ENCODE results near the gene PRKACG.

PRKACG gene

GRCh38 chr9:68980341-68980914 lies 33.5 kb downstream of the PRKACG start:
- DNase-seq, result no peak

DNA sequence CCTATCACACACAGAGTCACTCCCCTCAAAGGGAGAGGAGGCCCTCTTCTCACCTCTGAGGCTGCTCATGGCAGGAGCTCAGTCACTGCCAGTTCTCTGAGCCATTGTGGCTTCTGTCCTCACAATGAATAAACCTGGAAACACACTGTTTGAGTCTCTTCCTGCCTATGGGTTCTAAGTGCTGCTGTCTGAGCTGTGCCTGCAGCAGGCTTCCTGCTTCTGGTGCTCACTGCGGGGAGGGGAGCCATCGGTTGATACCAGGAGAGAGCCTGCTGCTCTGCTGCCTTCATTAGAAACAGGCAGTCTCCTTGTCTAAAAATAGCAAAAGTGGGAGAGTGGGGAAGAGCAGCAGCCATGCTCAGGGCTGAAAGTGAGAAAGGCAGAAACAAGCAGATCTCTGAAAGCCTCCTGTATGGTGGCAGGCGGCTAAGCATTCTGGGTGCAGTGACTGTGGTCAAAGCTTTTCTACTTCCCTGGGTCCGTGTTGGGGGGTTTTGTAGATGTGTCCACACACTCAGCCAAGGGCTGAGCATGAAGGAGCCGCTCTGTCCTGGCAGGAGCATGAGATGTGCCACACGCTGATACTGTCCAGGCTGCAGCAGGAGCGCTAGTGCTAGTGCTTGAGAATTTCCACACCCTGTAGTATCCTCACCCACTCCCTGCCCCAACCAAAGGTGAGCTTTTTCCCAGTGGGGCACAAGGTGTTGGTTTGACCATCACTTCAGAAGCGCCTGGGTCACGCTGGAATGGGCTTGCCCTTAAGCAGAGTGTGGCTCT lies 34.2 kb downstream of the PRKACG start:
- DNase-seq, result no peak

- no peak for DNase-seq
Observed at GRCh38 chr9:68978501-68978900, 35.4 kb downstream of the PRKACG start.

DNA sequence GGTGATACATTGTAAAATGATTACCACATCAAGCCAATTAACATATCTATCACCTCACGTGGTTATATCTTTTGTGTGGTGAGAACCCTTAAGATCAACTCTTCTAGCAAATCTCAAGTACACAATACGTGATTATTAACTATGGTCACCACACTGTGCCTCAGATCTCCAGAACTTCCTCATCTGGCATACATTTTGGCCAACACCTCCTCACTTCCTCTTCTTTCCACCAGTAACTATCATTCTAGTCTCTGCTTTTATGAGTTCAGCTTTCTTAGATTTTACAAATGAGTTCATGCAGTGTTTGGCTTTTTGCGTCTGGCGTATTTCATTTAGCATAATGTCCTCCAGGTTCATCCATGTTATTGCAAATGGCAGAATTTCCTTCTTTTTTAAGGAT lies 35.8 kb downstream of the PRKACG start:
- no peak for DNase-seq

- no peak for DNase-seq
Observed at GRCh38 chr9:68975365-68976043, 38.4 kb downstream of the PRKACG start.

GRCh38 chr9:68974901-68975300 lies 39.0 kb downstream of the PRKACG start:
- DNase-seq, result no peak

DNA sequence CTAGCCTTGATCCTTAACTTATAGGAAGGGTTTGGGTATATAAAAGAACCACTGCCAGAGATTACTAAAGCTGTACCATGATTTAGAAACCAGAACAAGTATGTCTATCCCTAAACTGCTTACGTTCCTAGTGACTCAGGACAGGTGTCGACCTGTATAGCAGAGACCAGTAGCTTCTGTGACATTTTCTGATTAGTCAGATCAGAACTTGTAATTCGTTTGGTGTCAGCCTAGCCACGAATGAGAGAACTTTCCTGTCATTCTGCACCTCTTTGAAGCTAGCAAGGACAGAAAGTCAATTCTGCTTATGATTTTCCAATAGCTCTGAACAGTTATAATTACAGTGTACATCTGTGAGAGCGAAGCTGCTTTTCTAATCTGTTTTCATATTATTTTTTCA lies 39.5 kb downstream of the PRKACG start:
- no peak for DNase-seq

GRCh38 chr9:68973619-68974018 lies 40.3 kb downstream of the PRKACG start:
- no peak for DNase-seq

- DNase-seq, result no peak
Observed at GRCh38 chr9:68970151-68970550, 43.8 kb downstream of the PRKACG start.

GRCh38 chr9:68969538-68969937 lies 44.4 kb downstream of the PRKACG start:
- DNase-seq, result no peak

GRCh38 chr9:68967800-68968199 lies 46.1 kb downstream of the PRKACG start:
- no peak for DNase-seq

- DNase-seq, result no peak
Observed at GRCh38 chr9:68966496-68966944, 47.4 kb downstream of the PRKACG start.

GRCh38 chr9:68964765-68965164 lies 49.1 kb downstream of the PRKACG start:
- no peak for DNase-seq

GRCh38 chr9:68964102-68964541 lies 49.8 kb downstream of the PRKACG start:
- no peak for DNase-seq

DNA sequence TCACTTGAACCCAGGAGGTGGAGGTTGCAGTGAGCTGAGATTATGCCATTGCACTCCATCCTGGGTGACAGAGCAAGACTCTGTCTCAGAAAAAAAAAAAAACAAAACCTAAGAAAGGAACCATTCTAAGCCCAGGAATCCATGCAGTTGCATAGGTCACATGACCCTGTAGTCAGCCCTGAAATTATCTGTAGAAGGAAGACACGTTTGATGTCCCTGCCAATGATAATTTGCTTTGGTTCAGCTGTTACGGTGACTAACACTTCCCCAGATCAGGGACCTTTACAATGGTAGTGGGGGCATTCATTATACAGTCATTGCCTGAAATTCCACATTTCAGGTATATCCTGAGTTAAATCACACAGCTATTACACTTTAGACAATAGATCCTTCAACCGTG lies 50.5 kb downstream of the PRKACG start:
- no peak for DNase-seq
